Epithelial cell of esophagus (primary cell): Measurements from ENCODE around the gene COPS3.

Experiments
- DNase-seq: peaks from one replicate; pipeline ENCODE4 v3.0.0; 2010; ENCODE audit warnings: low read depth
- H3K4me3 ChIP-seq: 2 replicates; pipeline ENCODE4 v1.5.1; 2011; ENCODE audit warnings: mild to moderate bottlenecking, low read length, control low read depth
- TF ChIP-seq, protein P1 (sequence below): IDR thresholded peaks from 2 replicates; pipeline ENCODE4 v1.5.1; 2011; ENCODE audit warnings: low read depth, mild to moderate bottlenecking, low read length, control low read depth, inconsistent platforms; ENCODE audit not compliant: insufficient read depth; ENCODE audit errors: missing control alignments

Gene COPS3

DNA sequence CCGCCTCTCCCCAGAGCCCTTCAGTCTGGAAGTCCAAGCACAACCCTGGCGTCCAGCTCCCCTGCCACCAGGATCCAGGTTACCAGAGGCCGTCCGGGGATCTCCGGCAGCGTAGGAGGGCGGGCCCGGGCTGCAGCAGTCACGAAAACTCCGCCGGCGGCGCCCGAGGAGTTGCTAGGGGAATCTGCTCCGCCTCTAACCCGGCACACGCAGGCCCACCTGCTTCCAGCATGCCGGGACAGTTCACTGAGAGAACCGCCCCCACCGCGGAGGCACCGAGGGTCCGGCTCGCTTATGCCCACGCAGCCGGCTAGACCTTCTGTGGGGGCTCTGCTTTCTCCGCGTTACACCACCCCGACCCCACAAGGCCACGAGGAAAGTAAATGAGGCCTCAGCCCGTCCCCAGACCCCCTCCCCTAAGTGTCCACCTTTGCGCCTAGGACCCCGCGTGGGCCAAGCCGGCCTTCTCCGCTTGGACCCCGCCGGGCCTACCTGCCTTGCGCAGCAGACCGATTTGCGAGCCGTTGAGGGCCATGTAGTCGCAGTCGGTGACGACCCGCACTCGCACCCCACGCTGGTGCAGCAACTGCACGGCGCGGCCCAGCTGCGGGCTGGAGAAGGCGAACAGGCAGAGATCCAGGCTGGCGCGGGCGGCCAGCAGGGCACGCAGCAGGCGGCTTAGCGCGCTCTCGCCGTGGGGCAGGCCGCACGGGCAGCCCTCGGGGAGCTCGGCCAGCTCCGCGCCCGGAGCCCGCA, 75.5 kb downstream of the COPS3 start:
- peak; percentile 66 for DNase-seq
- TF ChIP-seq, protein P1, sequence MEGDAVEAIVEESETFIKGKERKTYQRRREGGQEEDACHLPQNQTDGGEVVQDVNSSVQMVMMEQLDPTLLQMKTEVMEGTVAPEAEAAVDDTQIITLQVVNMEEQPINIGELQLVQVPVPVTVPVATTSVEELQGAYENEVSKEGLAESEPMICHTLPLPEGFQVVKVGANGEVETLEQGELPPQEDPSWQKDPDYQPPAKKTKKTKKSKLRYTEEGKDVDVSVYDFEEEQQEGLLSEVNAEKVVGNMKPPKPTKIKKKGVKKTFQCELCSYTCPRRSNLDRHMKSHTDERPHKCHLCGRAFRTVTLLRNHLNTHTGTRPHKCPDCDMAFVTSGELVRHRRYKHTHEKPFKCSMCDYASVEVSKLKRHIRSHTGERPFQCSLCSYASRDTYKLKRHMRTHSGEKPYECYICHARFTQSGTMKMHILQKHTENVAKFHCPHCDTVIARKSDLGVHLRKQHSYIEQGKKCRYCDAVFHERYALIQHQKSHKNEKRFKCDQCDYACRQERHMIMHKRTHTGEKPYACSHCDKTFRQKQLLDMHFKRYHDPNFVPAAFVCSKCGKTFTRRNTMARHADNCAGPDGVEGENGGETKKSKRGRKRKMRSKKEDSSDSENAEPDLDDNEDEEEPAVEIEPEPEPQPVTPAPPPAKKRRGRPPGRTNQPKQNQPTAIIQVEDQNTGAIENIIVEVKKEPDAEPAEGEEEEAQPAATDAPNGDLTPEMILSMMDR = no peak
- peak overlapping the region; percentile 62 for H3K4me3 ChIP-seq

DNA sequence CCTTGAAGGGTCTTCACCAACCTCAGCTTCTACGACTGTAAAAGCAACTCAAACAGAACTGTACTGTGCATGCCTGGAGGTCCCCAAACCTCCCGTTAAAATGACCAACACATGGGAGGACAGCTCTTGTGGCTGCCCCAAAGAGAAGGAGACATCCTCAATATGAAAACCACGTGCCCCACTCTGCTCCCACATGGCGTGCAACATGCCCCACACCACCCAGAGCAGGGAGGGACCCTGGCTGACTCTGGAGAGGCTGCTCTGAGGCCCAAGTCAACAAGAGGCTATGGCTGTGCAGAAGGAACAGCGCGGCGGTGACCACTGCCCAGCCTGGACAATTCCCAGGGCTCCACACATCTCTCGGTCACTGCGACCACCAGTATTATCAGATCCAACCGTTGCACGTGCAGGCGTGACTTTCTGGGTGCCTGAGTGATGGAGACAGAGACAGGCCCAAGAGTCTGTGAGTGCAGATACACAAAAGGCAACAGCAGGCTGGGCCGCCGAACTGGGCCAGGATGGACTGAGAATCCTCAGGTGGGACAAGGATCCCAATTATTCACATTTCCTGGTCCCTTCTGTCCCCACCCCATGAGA, 76.3 kb downstream of the COPS3 start:
- peak overlapping the region; percentile 62 for H3K4me3 ChIP-seq
- TF ChIP-seq, protein P1 = no peak
- DNase-seq = no peak

DNA sequence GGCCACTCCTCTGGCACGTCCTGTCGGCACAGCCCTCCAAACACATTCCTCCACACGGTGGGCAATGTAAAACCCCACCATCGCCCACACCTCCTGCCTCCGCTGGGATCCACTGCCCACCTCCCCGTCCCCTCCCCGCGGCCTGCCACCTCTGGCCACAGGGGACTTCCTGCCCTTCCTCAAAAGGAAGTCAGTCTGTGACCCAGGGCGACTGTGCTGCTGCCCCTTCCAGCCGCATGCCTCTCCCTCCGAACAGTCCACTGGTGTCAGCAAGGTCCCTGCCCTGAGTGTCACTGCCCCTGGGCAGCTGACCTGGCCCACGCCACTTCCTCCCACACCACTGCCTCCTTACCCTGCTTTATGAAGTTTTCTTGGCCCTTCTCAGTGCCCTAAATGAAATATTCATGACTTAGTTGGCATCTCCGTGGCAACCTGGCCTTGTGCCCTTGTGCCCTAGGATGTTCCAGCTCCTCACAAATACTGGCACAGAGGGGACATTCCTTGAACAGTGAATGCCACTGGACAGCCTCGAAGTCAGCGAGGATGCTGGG, 76.9 kb downstream of the COPS3 start:
- DNase-seq = no peak
- TF ChIP-seq, protein P1 = no peak
- H3K4me3 ChIP-seq = no peak overlapping the region

DNA sequence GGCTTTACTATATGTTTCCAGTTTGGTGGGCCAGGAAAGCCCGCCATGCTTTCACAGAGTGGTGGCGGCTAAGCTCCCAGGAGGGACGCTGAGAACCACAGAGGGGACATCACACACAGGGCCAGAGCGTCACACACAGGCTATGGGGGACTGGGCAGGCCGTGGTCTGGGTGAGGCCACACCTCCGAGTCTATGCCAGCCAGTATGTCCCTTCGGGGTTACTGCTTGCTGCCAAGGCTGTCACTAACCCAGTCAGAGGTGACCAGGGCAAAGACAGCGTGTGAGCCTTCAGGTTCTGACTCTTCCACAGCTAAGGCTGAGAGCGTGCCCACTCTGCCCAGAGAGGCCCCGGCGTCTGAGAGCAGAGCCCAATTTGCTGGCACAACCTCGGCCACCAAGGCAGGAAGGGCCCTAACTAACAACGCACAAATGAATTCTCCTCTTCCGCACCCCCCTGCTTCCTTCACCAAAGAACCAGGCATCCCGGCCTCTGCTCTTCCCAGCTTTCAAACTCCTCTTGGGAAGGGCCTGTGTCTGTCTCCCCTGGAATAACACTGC, 77.8 kb downstream of the COPS3 start:
- TF ChIP-seq, protein P1 = no peak
- DNase-seq = no peak
- H3K4me3 ChIP-seq = no peak overlapping the region

DNA sequence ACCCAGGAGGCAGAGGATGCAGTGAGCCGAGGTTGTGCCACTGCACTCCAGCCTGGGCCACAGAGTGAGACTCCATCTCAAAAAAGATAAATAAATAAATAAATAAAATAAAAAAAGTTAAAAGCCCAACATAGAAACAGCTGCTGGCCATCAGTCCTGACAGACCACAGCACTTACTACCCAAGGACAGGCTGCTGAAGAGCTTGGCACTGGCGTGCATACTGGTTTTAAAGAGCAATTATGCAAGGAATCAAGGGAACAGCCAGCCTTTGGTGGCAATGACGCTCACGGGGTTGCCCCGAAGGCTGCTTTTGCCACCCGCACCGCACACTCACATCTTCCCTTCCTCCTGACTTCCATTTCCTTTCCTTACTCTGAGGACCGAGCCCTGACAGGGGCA, 79.1 kb downstream of the COPS3 start:
- no peak for DNase-seq
- TF ChIP-seq, protein P1 = no peak
- no peak overlapping the region for H3K4me3 ChIP-seq

DNA sequence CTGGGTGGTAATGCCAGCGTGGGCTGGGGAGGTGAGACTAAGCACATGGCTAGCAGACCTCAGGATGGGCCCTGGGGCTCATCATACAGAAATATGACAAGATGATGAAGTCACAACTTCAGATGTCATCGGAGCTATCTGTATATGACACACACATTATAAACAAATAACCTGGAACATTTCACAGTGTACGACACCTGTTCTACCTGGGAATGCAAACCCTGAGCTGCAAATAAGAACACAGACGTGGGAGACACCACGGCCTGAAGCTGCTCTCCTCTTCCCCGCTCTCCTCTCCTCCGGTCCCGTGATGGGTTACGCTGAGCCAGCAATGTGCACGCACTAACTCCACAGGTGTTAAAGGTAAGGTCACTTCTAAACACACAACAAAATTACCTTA, 79.8 kb downstream of the COPS3 start:
- TF ChIP-seq, protein P1 = no peak
- no peak overlapping the region for H3K4me3 ChIP-seq
- no peak for DNase-seq
